RWPE1 (cell line): Measurements from ENCODE around the gene TBC1D5.

Experiments
- CTCF ChIA-PET: fragments of 350-600 bp; sonication (Branson Sonifier 250); formaldehyde crosslinking; extraction: SDS; loops from one replicate; lab custom pipeline; 2021; lab: Yijun Ruan, JAX
- POLR2A ChIA-PET: fragments of 400-600 bp; formaldehyde crosslinking; extraction: SDS; loops from one replicate; lab custom pipeline; 2020; ENCODE audit warnings: antibody characterized with exemption; ENCODE audit not compliant: low non-redundant PET; lab: Yijun Ruan, JAX
- DNase-seq: peaks from one replicate; pipeline ENCODE4 v3.0.0; 2012; ENCODE audit warnings: low spot score
- H3K27ac ChIP-seq: fragments of 450-650 bp; 2 replicates; pipeline ENCODE4 v1.5.1; 2017
- CTCF ChIP-seq: fragments of 450-650 bp; conservative IDR thresholded peaks from 2 replicates; pipeline ENCODE4 v1.5.1; 2017; ENCODE audit warnings: low read depth, mild to moderate bottlenecking

TBC1D5 gene

DNA sequence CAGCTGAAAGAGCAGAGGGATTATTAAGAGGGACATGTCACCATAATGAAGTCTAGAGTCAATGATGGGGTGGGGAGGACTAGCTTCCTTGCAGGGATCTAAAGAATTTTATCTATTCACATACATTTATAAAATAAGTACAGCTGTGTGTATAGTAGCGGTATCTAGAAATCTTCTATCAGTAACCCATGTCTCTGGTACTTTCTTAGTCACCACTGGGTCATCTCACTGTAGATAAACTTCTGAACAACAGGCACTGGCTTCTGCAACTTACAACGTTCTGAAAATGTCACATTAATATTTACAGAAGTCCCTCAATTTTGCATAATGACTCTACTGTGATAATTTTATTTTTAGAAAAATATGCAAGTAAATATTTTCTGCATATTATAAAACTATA, 401.7 kb downstream of the TBC1D5 start:
- ChIA-PET CTCF (interaction anchor here (0.6 kb wide), 1 partner anchor 262 kb away, joined by 4 read pairs; no protein-coding TSS in a partner anchor), POLR2A (no interaction called here)
- TF ChIP-seq CTCF = no peak
- no peak overlapping the region for H3K27ac ChIP-seq
- no peak for DNase-seq

GRCh38 chr3:17340261-17340660, 402.2 kb downstream of the TBC1D5 start:
- CTCF ChIA-PET = interaction anchor here (0.6 kb wide), 1 partner anchor 262 kb away, joined by 4 read pairs; no protein-coding TSS in a partner anchor
- POLR2A ChIA-PET = no interaction called here
- no peak for TF ChIP-seq CTCF
- DNase-seq = no peak
- H3K27ac ChIP-seq = no peak overlapping the region

- no peak for DNase-seq
Measured at GRCh38 chr3:17339132-17339575, 403.3 kb downstream of the TBC1D5 start.

GRCh38 chr3:17336291-17336690, 406.1 kb downstream of the TBC1D5 start:
- TF ChIP-seq CTCF = no peak
- POLR2A ChIA-PET = no interaction called here
- no peak for DNase-seq
- no peak overlapping the region for H3K27ac ChIP-seq
- CTCF ChIA-PET = no interaction called here

More at GRCh38 chr3:17339132-17339575, 403.3 kb downstream of the TBC1D5 start:
- ChIA-PET CTCF (no interaction called here), POLR2A (no interaction called here)
- H3K27ac ChIP-seq = no peak overlapping the region
- no peak for TF ChIP-seq CTCF

DNA sequence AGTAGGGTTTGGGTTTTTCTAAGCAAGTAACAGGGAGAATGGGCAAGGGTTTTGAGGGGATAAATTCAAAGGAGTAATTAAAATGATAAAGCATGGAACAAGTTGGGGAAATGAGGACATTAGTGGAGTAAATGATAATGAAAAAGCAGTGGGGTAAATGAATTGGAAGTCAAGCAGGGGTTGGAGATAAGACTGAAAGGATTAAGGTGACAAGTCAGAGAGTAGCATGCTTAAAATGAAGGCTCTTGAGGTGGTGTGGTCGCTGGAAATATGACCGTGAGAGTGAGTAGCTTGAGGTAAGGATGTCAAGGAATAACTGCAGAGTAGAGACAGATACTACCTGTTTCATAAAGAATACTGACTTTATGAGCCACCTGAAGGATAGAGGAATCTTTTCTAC, 408.5 kb downstream of the TBC1D5 start:
- no peak for TF ChIP-seq CTCF
- CTCF ChIA-PET = no interaction called here
- no peak overlapping the region for H3K27ac ChIP-seq
- no peak for DNase-seq
- POLR2A ChIA-PET = no interaction called here

DNA sequence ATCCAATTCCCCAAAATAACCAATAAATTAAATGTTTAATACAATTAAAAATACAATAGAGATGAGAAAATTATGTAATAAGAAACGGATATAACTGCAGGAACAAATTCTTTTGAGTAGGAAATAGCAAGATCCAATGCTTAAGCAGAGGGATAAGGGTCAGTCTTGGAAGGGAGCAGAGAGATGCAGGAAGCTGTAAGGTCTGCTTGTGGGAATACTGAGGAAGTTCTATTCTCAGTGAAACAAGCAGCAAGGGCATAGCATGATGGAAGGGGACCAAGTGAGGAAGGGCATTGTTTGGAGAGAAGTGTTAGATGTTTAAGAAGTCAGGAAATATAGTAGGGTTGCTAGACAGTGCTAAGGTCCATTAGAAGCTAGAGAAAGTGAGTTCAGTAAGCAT, 409.0 kb downstream of the TBC1D5 start:
- ChIA-PET CTCF (no interaction called here), POLR2A (no interaction called here)
- DNase-seq = no peak
- no peak overlapping the region for H3K27ac ChIP-seq
- no peak for TF ChIP-seq CTCF
